Measurements from ENCODE around the gene LIMA1.

LIMA1 gene

DNA sequence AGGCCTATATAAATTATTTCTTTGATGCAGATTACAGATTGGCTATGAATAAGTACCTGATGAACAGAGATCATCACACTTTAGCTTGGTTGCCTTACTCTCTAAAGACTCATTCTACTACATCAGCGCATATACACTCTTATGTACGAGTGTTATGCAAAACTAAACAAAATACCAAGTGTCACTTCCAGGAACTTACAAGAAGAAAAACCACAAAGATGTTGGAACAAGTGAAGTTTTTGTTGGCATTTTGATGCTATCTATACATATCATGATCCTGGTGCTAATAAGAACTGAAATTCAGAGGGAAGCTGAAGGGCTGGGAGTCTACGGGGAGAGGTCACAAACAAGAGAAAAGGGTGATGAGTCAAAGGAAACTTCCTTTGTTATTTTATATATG is 68.3 kb downstream of the LIMA1 start:
- peak; percentile 27 for DNase-seq

DNA sequence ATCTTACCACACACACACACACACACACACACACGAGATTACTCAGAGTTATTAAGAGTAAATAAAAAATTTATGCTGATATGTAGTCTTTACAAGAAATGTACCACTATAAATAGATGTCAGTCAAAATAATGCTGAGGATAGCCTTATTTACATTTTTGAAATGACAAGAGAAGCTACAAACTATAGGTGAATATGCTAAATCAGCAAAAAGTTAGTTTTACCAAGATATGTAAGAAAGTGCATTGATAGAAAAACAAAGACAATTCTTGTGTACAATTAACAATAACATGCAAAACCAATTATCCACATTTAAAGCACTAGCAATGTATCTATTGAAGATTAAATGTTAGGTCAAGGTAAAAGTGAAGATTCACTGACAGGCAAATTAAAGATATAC is 69.3 kb downstream of the LIMA1 start:
- DNase-seq = no peak

DNA sequence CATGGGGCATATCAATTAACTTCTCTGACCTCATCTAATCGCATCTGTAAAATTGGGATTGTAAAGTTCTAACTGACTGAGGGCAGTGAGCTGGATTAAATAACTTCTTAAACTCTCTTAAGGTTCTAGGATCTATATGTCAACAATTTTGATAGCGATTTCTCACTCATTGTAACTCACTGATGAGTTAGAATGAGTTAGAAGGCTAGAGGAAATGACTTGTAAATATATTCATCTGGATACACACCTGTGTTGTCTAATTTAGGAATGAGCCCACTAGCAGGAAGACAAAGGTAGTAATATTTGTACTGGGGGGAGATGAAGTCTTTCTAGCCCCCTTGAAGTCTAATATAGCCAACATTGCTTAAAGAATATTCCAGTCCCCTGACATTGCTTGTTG is 69.9 kb downstream of the LIMA1 start:
- DNase-seq = no peak

DNA sequence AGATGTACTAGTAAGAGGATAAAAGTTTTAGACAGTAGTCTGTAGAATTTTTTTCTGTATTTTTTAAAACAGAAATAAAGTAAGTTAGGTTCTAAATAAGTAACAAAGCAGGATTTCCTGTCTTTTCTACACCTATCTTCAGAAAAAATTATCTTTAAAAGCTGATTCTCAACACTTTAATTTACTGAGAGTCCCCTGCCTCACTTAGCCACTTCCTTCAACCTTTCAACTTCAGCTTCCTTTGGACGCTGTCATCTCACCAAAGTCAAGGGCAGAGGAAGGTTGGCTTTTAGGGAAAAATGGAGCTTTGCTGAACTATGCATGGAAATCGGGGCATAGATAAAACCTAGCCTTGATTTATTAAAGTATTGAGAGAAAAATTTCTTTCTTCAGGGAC is 71.3 kb downstream of the LIMA1 start:
- no peak for DNase-seq

DNA sequence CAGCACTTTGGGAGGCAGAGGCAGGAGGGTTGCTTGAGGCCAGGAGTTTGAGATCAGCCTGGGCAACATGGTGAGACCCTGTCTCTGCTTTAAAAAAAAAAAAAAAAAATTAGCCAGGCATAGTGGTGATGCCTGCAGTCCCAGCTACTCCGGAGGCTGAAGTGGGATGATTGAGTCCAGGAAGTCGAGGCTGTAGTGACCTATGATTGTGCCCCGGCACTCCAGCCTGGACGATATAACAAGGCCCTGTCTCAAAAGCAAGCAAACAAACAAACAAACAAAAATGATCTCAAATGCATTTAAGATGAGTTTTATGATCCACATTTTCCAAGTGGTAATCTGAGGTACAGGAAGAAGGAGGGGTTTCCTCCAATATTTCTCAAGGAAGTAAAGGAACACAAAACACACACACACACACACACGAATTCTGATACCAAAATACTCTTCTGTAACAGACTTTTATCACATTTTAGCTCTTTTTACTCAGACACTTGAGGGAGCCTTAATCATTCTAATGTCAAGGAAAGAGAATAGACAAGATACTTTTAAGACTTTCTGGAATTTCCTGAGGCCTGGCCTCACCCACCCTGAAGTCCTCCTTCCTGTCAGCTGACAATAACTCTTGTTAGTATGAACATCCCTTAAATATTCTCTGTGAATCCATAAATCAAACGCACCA is 71.8 kb downstream of the LIMA1 start:
- peak; percentile 71 for DNase-seq

DNA sequence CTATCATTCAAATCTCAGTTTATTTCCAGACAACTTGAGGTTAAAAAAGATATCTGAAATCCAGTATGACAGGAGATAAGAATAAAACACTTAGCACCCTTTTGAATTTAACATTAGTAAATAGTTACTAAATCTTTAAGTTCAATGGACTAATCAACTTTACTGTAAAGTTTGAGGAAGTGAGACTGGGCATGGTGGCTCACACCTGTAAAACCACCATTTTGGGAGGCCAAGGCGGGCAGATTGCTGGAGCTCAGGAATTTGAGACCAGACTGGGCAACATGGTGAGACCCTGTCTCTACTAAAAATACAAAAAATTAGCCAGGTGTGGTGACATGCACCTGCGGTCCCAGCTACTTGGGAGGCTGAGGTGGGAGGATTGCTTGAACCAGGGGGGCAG is 75.9 kb downstream of the LIMA1 start:
- no peak for DNase-seq

DNA sequence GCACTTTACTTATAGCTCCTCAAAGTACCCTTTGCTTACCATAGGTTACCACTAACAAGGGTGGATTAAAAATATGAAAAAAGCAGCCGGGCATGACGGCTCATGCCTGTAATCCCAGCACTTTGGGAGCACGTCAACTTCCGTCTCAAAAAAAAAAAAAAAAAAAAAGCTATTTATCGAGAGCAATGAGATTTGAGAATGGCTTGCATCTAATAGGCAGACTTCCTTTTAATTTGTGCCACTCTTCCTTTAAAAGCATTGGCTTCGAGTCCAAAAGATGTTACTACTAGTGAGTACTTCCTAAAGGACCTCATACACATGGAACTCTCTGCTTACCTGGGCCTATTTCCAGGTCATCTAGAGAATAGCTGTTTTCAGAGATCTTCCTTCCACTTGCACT is 77.7 kb downstream of the LIMA1 start:
- DNase-seq = no peak

DNA sequence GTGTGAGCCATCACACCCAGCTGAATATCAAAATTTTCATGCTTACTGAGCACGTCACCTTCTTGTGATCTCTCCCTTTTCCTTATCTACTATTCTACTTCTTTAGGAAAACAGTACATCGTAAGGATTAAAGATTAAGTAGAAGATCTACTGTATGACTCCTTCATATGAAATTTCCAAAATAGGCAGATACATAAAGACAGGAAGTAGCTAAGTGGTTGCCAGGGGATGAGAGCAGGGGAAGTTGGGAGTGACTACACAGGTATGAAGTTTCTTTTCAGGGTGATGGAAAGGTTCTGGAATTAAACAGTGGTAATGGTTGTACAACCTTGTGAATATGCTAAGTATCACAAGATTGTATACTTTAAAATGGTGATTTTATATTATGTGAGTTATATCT is 79.6 kb downstream of the LIMA1 start:
- DNase-seq = no peak

DNA sequence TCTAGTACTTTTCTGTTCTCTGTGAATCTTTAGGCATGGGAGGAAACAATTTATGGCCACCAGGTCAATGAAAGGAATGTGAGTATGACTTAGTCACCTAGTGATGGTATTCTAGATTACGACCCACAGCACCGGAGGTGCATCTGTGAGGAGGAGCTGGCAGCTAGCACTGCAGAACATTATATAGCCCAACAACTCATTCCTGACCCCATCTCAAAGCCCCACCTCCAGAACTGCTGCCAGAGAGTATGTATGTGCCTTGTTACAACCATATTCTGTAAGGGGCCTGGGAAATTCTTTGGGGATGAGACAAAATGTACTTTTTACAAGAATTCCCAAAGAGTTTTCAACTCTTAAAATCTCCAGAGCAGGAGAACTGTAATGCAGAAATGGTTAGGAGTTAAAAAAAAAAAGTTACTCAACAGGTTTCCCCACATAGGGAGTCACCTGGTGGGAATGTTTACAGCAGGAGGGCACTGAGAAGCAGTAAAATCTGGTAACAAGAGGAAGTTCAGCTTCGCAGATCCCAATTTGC is 81.3 kb downstream of the LIMA1 start:
- peak; percentile 51 for DNase-seq

DNA sequence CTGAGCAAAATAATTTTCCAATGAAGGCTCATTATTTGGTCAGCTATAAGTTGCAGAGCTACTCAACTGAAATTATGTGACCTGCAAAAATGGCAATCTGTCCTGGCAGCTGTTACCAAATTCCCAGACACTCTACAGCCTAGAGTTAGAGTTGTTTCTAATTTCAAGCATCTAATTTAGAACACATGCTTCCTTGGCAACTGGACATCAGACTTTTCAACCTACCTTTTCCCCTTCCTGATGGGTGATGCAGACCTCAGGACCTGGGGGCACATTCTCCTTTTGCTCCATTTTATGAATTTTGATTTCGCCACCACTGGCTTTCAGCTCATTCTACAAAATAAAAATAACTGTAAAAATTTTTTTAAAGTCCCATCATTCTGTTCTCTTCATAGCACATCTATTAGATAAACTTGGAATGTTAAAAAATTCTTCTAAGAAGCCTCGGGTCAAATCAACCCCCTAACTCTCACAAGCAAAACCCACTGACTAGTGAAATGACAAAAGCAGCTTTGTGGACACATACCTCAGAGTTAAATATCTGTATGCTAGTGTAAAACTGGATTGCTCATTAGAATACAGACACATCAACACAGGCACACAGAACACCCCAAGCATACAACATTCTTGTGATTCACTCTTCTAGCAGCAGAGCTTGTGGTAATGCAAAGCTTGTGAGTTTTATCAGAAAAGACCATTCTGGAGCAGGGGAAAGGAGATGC is 82.6 kb downstream of the LIMA1 start:
- peak; percentile 49 for DNase-seq

DNA sequence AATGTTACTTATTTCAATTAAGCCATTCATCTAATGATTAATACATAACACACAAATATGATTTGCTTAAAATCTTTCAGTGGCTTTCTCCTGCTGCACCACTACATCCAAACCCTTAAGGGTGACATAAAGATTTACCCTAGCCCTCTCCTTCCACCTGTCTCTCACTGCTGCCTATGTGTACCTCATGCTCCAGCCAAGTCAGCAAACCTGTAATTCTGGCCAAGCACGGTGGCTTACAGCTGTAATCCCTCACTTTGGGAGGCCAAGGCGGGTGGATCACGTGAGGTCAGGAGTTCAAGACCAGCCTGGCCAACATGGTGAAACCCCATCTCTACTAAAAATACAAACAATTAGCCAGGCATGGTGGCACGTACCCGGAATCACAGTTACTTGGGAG is 84.5 kb downstream of the LIMA1 start:
- no peak for DNase-seq

DNA sequence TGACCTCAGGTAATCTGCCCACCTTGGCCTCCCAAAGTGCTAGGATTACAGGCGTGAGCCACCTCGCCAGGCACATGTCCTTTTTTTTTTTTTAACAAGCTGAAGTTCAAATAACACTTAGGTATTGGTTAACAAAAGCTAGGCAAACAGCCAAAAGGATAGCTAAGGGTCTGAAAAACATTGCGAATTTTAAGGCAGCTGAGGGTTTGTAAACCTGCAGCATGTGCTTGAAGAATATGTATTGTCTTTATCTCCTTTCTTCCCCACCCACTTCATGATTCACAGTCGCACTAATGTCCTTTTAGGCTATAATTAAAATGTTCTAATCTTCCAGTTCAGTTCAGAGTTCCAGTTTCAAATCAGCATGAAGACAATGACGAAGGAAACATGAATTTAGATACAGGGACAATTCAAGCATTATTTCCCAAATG is 86.0 kb downstream of the LIMA1 start:
- no peak for DNase-seq

DNA sequence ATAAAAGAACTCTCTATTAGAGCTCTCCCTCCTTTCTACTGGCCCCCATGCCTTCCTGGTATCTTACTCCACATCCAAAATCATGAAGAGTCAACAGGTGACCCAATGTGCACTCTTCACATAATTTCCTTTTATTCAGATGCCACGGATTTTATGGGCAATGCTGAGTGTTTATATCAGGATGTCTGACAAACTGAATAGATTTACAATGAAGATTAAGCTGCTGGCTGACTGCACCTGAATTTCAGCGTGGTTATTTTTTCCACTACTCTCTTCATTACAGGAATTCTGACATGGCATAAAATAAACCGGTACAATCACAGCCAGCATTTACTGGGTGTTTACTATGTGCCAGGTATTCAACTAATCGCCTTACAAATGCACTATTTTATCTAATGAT is 86.8 kb downstream of the LIMA1 start:
- no peak for DNase-seq

DNA sequence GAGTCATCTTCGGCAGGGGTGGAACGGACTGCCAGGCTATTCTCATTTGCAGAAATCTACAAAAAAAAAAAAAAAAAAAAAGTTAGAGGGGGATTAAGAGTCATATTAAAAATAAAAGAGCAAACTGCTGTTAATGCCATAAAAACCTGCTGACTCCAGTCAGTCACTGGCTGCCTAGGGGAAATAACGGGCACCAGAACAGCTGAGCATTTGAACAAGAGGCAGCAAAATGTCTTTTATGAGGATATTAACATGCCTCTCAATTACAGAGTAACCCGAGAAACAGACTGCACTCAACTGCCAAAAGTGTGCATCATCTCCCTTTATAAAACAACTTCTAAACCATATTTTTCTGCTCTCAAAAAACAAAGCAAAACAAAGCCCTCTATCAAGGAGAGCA is 87.5 kb downstream of the LIMA1 start:
- DNase-seq = no peak

DNA sequence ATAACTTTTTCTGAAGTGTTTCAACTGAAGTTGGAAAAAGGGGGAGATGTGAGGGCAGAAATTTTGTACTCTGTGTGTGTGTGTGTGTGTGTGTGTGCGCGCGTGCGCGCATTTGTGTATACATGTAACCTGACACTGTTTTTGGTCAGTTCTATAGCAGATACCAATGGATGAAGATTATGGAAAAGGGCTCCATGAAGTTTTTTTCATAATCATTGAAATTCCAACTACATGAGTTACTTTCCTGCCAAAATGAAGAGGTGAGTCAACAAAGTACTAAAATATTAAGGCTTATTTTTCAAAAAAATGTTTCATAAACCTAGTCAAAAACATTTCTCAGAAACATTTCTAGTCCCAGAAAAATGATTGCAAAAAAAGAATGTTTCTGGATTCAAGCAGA is 90.4 kb downstream of the LIMA1 start:
- peak; percentile 64 for DNase-seq

DNA sequence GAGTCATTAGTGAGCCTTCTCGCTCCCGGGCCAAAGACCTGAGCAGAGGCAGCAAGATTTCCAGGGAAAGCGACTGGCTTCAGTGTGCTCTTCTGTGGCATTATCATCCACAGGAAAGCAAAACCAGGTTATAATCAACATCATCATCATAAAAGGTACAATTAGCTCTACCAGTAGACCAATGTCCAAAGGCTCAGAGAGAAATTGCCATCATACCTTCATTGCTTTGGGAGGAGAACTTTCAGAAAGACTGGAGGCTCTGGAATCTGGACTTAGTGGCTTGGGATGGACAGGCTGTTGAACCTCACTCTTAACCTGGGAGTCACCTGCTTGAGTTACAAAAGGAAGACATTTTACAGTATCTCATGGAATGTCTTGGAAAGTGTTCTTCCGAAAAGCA is 91.1 kb downstream of the LIMA1 start:
- DNase-seq = no peak

DNA sequence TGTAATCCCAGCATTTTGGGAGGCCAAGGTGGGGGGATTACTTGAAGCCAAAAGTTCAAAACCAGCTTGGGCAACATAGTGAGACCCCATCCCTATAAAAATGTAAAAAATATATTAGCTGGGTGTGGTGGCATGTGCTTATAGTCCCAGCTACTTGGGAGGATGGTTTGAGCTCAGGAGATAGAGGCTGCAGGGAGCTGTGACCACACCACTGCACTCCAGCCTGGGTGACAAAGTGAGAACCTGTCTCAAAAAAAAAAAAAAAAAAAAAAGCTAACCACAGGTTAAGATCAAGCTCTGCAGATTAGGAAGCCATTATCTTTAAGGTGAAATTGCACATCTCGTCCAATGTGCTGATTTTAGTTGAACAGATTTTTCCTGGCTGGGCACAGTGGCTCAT is 92.5 kb downstream of the LIMA1 start:
- DNase-seq = no peak

DNA sequence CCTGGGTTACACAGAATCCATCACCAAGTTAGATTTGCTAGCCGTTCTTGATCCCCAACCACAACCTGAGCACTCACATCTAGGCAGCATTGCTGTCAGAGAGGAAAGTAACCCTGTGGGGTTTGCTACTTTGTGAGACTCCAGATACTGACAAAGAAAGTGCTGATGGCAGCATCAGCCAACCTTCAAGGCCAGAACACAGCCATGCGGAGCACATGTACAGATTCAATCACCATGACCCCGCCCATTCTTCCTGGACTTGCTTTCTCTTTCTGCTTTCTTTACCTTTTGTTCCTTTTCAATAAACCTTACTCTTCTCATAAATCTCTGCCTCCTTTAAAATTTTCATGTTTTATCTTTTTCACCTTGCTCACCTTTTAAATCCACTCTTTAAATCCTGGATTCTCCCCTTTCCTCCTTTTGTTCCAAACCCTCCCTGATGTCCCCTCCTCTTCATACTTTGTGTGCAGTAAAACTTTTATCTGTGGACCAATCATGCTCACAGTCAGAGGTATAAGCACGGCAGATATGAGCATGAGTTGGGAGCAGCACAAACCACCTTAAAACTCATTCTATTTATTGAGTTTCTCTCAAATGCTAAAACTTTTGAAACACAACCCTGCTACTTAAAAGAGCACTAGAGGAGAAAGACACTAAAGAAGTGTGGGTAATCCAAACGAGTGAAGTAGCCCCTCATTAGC is 94.3 kb downstream of the LIMA1 start:
- DNase-seq = no peak

DNA sequence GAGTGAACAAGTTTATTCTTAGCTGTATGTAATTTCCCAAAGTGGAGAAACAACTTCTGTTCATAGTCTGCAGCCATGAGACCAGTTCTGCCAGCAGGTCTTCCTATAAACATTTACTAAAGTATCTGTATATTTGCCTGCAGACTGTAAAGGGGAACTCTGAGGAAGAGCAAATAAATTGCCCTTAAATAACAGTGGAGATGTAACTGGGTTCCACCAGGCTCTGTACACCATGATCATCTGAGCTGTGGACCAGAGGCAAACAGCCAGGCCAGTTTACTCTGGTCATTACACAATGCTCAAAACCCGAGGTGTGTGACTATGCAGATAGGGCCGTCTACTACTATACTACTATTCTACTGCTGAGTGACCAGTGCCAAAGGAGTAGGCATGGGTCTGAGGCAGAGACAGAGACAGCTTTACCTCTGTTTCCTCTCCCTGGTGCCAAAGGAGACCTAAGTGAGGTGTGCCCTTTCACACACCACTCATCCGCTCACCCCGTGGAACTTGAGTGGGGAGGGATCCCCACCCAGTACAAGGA is 95.0 kb downstream of the LIMA1 start:
- no peak for DNase-seq

DNA sequence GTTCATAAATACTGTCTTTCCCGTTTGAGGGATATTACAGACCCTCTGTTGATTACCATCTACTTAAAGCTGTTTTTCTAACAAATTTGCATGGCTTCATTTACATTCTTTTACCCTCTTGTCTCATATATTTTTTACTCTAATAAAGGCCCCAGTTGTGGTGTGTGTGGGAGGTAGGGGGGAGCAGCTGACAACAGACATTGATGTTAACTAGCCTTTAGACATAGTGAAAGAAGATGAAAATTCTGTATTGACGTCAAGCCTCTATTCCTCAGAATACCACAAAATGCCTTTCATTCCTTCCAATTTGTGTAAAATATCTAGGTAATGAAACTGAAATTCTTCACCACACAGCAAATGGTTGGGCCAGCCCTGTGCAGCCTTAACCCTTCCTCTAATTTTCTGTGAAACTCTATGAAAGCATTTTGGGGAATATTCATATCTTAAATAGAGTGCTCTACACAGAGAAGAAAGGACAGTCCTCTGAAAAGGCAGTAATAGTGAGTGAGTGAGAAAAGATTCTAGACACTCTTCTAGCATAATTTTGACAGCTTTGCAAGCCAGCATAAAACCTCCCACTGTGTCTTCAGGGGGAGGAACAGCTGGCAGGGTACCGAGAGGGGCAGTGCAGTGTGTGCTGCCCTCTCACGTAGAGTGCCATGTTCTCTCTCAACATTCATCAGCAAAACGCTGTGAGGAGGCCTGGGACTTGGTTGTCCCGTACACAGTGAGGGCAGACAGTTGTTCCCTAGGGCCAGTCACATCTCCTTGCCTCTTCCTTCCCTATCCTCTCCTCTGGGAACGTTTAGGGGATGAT is 96.0 kb downstream of the LIMA1 start:
- peak; percentile 90 for DNase-seq

DNA sequence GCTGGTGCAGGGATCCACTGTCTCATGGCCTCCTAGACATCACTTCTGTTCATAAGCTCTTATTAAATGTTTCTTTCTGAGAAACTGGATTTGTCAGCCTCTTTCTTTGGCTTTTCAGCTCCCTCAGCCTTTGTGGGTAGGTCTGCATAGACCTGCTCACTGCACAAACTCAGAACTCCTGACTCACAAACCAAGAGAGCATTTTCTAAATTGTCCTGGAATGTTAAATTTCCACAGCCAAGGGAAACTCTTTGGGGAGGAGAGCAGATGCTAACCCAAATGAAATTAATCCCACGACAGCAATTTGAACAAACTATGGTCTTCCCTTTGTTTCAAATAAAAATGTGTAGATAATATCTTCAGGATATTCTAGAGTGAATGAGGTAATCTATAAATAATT is 96.6 kb downstream of the LIMA1 start:
- peak; percentile 71 for DNase-seq

DNA sequence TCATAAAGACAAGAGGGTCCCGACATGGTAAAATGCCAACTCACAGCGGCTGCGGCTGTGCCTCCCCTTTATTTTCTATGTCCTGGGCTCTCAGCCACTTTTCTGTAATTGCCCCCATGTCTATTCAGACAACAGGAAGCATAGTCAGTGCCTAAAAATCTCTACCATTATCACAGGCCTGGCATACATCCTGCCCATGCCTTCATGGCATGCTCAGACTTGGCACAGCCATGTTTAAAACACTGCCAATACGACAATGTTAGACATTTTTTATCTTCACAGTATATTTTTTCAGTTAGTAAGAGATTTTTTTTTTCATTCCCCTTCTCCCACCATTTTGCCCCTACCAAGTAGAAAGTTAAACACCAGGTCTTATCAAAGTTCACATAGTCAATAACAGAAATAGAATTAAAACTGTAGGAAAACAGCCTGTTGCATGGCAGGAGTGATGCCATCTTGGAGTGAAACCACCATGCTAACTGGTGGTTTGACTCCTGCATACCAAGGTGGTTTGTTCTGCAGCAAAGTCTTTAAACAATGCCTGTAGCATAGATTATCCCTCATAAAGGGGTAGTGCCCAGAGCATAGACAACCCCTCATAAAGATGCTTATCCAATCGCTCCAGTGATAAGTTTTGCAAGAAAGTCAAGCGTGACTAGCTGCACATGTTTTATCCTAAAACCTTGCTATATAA is 97.2 kb downstream of the LIMA1 start:
- DNase-seq = peak; percentile 62
